Keratinocyte (primary cell): ENCODE measurements around the gene ZNF292. TPM values are rescaled to one million over a fixed set of nuclear protein-coding genes. Genes with fewer than 3 reads are reported as not detected.

Experiments used
- DNase-seq: peaks from one replicate; pipeline ENCODE4 v3.0.0-alpha.2; 2011; ENCODE audit warnings: low read depth, missing footprints, low spot score
- FAIRE-seq: peaks from 2 replicates; lab custom pipeline; 2011; peaks lifted over from hg19 to GRCh38; lab: Jason Lieb, UNC
- H2AFZ ChIP-seq: 2 replicates; pipeline ENCODE4 v1.6.0; 2012; ENCODE audit warnings: low read length, control low read depth, inconsistent platforms; ENCODE audit not compliant: control insufficient read depth
- H3K27ac ChIP-seq: 2 replicates; pipeline ENCODE4 v1.5.1; 2011; ENCODE audit warnings: low read length; ENCODE audit not compliant: control insufficient read depth, insufficient read depth
- H3K27me3 ChIP-seq: 3 replicates; pipeline ENCODE4 v1.6.0; 2011; ENCODE audit warnings: low read length; ENCODE audit not compliant: control insufficient read depth, insufficient read depth; ENCODE audit errors: extremely low read depth
- H3K36me3 ChIP-seq, 2 experiments: 2 replicates in 1 of 2; 3 replicates in 1 of 2; pipeline ENCODE4 v1.5.1; 2011; ENCODE audit warnings: low read length in 2 of 2, mild to moderate bottlenecking in 1 of 2; ENCODE audit not compliant: control insufficient read depth in 2 of 2, insufficient read depth in 2 of 2; ENCODE audit errors: extremely low read depth in 1 of 2
- H3K4me1 ChIP-seq: 3 replicates; pipeline ENCODE4 v1.5.1; 2011; ENCODE audit warnings: low read length; ENCODE audit not compliant: control insufficient read depth, insufficient read depth; ENCODE audit errors: extremely low read depth
- H3K4me2 ChIP-seq: 3 replicates; pipeline ENCODE4 v1.6.0; 2011; ENCODE audit warnings: low read depth, low read length; ENCODE audit not compliant: control insufficient read depth, insufficient read depth; ENCODE audit errors: extremely low read depth
- H3K4me3 ChIP-seq, 3 experiments: fragments of 200-600 bp in 1 of 3; sonication (generic) in 1 of 3; 2 replicates in 2 of 3; 3 replicates in 1 of 3; pipeline ENCODE4 v1.5.1; 2011 to 2016; ENCODE audit warnings: low read length in 3 of 3, mild to moderate bottlenecking in 3 of 3, control low read depth in 2 of 3, inconsistent platforms in 1 of 3, low read depth in 1 of 3, mixed read lengths in 1 of 3, mixed run types in 1 of 3, moderate library complexity in 1 of 3; ENCODE audit not compliant: control insufficient read depth in 2 of 3, insufficient read depth in 2 of 3; ENCODE audit errors: extremely low read depth in 1 of 3
- H3K79me2 ChIP-seq: 2 replicates; pipeline ENCODE4 v1.6.0; 2012; ENCODE audit warnings: low read length; ENCODE audit not compliant: control insufficient read depth, insufficient read depth
- H3K9ac ChIP-seq: 3 replicates; pipeline ENCODE4 v1.6.0; 2011; ENCODE audit warnings: low read length; ENCODE audit not compliant: control insufficient read depth, insufficient read depth; ENCODE audit errors: extremely low read depth
- H3K9me1 ChIP-seq: 3 replicates; pipeline ENCODE4 v1.6.0; 2011; ENCODE audit warnings: low read length; ENCODE audit not compliant: control insufficient read depth, insufficient read depth; ENCODE audit errors: extremely low read depth
- H3K9me3 ChIP-seq: 2 replicates; pipeline ENCODE4 v1.5.1; 2012; ENCODE audit warnings: low read depth, low read length; ENCODE audit not compliant: control insufficient read depth
- H4K20me1 ChIP-seq: 3 replicates; pipeline ENCODE4 v1.6.0; 2011; ENCODE audit warnings: low read length; ENCODE audit not compliant: control insufficient read depth, insufficient read depth; ENCODE audit errors: extremely low read depth
- CTCF ChIP-seq, 3 experiments: IDR thresholded peaks in 1 of 3; conservative IDR thresholded peaks in 1 of 3; optimal IDR thresholded peaks in 1 of 3; 2 replicates in 2 of 3; 3 replicates in 1 of 3; pipeline versions ENCODE3 to v1.5.1; 2011; ENCODE audit warnings: low read length in 3 of 3, mild to moderate bottlenecking in 3 of 3, moderate library complexity in 2 of 3, control low read depth in 1 of 3, inconsistent platforms in 1 of 3; ENCODE audit not compliant: insufficient read depth in 2 of 3; ENCODE audit errors: extremely low read depth in 1 of 3
- EZH2 ChIP-seq: IDR thresholded peaks from one replicate; pipeline ENCODE4 v1.6.1; 2012; ENCODE audit warnings: inconsistent platforms, mild to moderate bottlenecking, low read length, moderate library complexity
- dilution Hi-C: fragments of 300-500 bp; cut with MboI; formaldehyde crosslinking; loops from one replicate; pipeline ENCODE4 v1.7.0; 2020; ENCODE audit warnings: low sequenced_read_pairs; ENCODE audit not compliant: extremely low pct_ligation_motif_present
- polyA plus RNA-seq, 5 experiments: library from polyadenylated mRNA; depleted of rRNA in 3 of 5; stranded (reverse) in 3 of 5; stranded (forward) in 1 of 5; unstranded in 1 of 5; fragments of >200 nt; gene quantifications; 1 replicate in 1 of 5; 2 replicates in 3 of 5; 3 replicates in 1 of 5; pipeline versions ENCODE4 v1.2.1 to v1.2.3, GENCODE V29; 2011 to 2012; ENCODE audit warnings: missing spikeins in 2 of 5, low read depth in 1 of 5, low replicate concordance in 1 of 5

Gene ZNF292
- polyA plus RNA-seq, 1 donor (not counting 4 experiments of a cell fraction or from before 2014, with no cell fraction given), result 8.4 TPM

GRCh38 chr6:87308970-87309369 is 153.6 kb downstream of the ZNF292 start:
- Histone ChIP-seq H4K20me1 (no peaks in the 10 kb centered on the region), H3K27ac (no peak overlapping the region), H3K4me3 (no peak overlapping the region), H3K36me3 (no peaks in the 10 kb centered on the region), H3K4me1 (no peaks in the 10 kb centered on the region), H3K27me3 (peaks cover 5% of the 10 kb centered on the region), H3K9ac (no peak overlapping the region), H3K79me2 (no peaks in the 10 kb centered on the region), H3K4me2 (no peak overlapping the region), H2AFZ (no peak overlapping the region), H3K9me1 (no peaks in the 10 kb centered on the region), H3K9me3 (no peaks in the 10 kb centered on the region)
- FAIRE-seq (no peak), DNase-seq (no peak)
- dilution Hi-C loops, result no loop called here
- TF ChIP-seq EZH2 (no peak), CTCF (optimal IDR thresholded peaks at IDR 0.05 in 1 of 3, IDR thresholded peaks at IDR 0.05 in 1 of 3, conservative IDR thresholded peaks at IDR 0.05 in 1 of 3; ENCODE audit: extremely low read depth in 1 of 3, insufficient read depth in 2 of 3, low read length in 3 of 3) (no peak)

- Histone ChIP-seq H3K79me2 (no peaks in the 10 kb centered on the region), H3K36me3 (no peaks in the 10 kb centered on the region), H3K9me1 (no peaks in the 10 kb centered on the region), H4K20me1 (no peaks in the 10 kb centered on the region), H2AFZ (no peak overlapping the region), H3K9me3 (no peaks in the 10 kb centered on the region), H3K27ac (no peak overlapping the region), H3K4me1 (no peaks in the 10 kb centered on the region), H3K27me3 (peaks cover 5% of the 10 kb centered on the region), H3K4me2 (no peak overlapping the region), H3K4me3 (no peak overlapping the region), H3K9ac (no peak overlapping the region)
- dilution Hi-C loops, result no loop called here
- DNase-seq, result no peak
- FAIRE-seq, result no peak
- TF ChIP-seq CTCF (optimal IDR thresholded peaks at IDR 0.05 in 1 of 3, IDR thresholded peaks at IDR 0.05 in 1 of 3, conservative IDR thresholded peaks at IDR 0.05 in 1 of 3; ENCODE audit: extremely low read depth in 1 of 3, insufficient read depth in 2 of 3, low read length in 3 of 3) (no peak), EZH2 (no peak)
Measured at GRCh38 chr6:87312860-87313259, 157.5 kb downstream of the ZNF292 start.

Other genes with a start within 250 kb of the ZNF292 start
- not detected in 3 replicates for gene HTR1E, start 218.0 kb upstream of the ZNF292 start, polyA plus RNA-seq
- not detected in 3 replicates for gene CGA, start 60.5 kb upstream of the ZNF292 start, polyA plus RNA-seq
- 2.1 to 7.6 TPM (median 4.5 TPM) in 3 replicates for gene SMIM8, start 167.0 kb downstream of the ZNF292 start, polyA plus RNA-seq
- not detected in 3 replicates for gene GJB7, start 173.7 kb downstream of the ZNF292 start, polyA plus RNA-seq
- 0.19 to 0.83 TPM (median 0.53 TPM) in 3 replicates for gene C6orf163, start 189.2 kb downstream of the ZNF292 start, polyA plus RNA-seq